OCI-LY1 (cell line): Measurements from ENCODE around the gene FAM78A.
A peak's percentile ranks its signal among the peaks of the same experiment; 100 is the strongest.
"Not testable (repeated sequence)": the region's sequence is repeated elsewhere in the genome, so short reads cannot be mapped to it uniquely, and the experiment has no call there.

Experiments
- H2AFZ ChIP-seq: fragments of 200-600 bp; sonication (generic), shearing (Covaris generic); 2 replicates; pipeline ENCODE4 v1.6.0; 2014; ENCODE audit warnings: antibody characterized with exemption, mild to moderate bottlenecking, low read length
- H3F3A ChIP-seq: fragments of 200-600 bp; sonication (generic), shearing (Covaris generic); 2 replicates; pipeline ENCODE4 v1.6.0; 2014; ENCODE audit warnings: mild to moderate bottlenecking, antibody characterized with exemption, low read length, moderate library complexity; ENCODE audit not compliant: insufficient read depth
- H3K27ac ChIP-seq: fragments of 200-600 bp; sonication (generic); 2 replicates; pipeline ENCODE4 v1.5.1; 2014; ENCODE audit warnings: low read length, mixed run types, mild to moderate bottlenecking, low read depth; ENCODE audit not compliant: poor library complexity, severe bottlenecking
- H3K27me3 ChIP-seq: fragments of 200-600 bp; sonication (generic); 2 replicates; pipeline ENCODE4 v1.6.0; 2014; ENCODE audit warnings: antibody characterized with exemption, mild to moderate bottlenecking, low read length, moderate library complexity; ENCODE audit not compliant: insufficient read depth
- H3K36me3 ChIP-seq: fragments of 200-600 bp; sonication (generic); 2 replicates; pipeline ENCODE4 v1.6.1; 2014; ENCODE audit warnings: mild to moderate bottlenecking, antibody characterized with exemption, low read length, moderate library complexity, mixed read lengths; ENCODE audit not compliant: insufficient read depth
- H3K4me1 ChIP-seq: fragments of 200-600 bp; sonication (generic); 2 replicates; pipeline ENCODE4 v1.5.1; 2014; ENCODE audit warnings: mild to moderate bottlenecking, low read length, moderate library complexity; ENCODE audit not compliant: insufficient read depth, severe bottlenecking
- H3K4me2 ChIP-seq: fragments of 200-600 bp; sonication (generic), shearing (Covaris generic); 2 replicates; pipeline ENCODE4 v1.6.1; 2014; ENCODE audit warnings: low read length
- H3K4me3 ChIP-seq: fragments of 200-600 bp; sonication (generic); 2 replicates; pipeline ENCODE4 v1.5.1; 2014; ENCODE audit warnings: low read length, low read depth, mild to moderate bottlenecking, mixed read lengths; ENCODE audit not compliant: poor library complexity, severe bottlenecking
- H3K79me2 ChIP-seq: fragments of 200-600 bp; shearing (Covaris generic); 2 replicates; pipeline ENCODE4 v1.6.1; 2016; ENCODE audit warnings: mixed run types, low read length, mixed read lengths; ENCODE audit not compliant: insufficient read depth
- H3K9ac ChIP-seq: fragments of 200-600 bp; sonication (generic), shearing (Covaris generic); 2 replicates; pipeline ENCODE4 v1.6.1; 2014; ENCODE audit warnings: mild to moderate bottlenecking, low read length, mixed read lengths
- H3K9me2 ChIP-seq: fragments of 200-600 bp; sonication (generic), shearing (Covaris generic); 2 replicates; pipeline ENCODE4 v1.6.1; 2014; ENCODE audit warnings: low read depth, mild to moderate bottlenecking, low read length, mixed read lengths
- H3K9me3 ChIP-seq: fragments of 200-600 bp; shearing (Covaris generic); 2 replicates; pipeline ENCODE4 v1.6.1; 2014; ENCODE audit warnings: low read length, mixed read lengths
- H4K20me1 ChIP-seq: fragments of 200-600 bp; sonication (generic), shearing (Covaris generic); 2 replicates; pipeline ENCODE4 v1.6.0; 2016; ENCODE audit warnings: mild to moderate bottlenecking, low read length; ENCODE audit not compliant: insufficient read depth
- EZH2 ChIP-seq: fragments of 200-600 bp; sonication (generic), shearing (Covaris generic); IDR thresholded peaks from 2 replicates; pipeline ENCODE4 v1.8.0; 2017; ENCODE audit warnings: borderline replicate concordance, mixed run types, mild to moderate bottlenecking, antibody characterized with exemption, low read length, moderate library complexity, mixed read lengths
- TF ChIP-seq, protein P1 (sequence below): fragments of 200-600 bp; sonication (generic), shearing (Covaris generic); IDR thresholded peaks from 2 replicates; pipeline ENCODE4 v1.5.1; 2017; ENCODE audit warnings: mild to moderate bottlenecking, antibody characterized with exemption, low read length, moderate library complexity, mixed read lengths

Gene FAM78A

DNA sequence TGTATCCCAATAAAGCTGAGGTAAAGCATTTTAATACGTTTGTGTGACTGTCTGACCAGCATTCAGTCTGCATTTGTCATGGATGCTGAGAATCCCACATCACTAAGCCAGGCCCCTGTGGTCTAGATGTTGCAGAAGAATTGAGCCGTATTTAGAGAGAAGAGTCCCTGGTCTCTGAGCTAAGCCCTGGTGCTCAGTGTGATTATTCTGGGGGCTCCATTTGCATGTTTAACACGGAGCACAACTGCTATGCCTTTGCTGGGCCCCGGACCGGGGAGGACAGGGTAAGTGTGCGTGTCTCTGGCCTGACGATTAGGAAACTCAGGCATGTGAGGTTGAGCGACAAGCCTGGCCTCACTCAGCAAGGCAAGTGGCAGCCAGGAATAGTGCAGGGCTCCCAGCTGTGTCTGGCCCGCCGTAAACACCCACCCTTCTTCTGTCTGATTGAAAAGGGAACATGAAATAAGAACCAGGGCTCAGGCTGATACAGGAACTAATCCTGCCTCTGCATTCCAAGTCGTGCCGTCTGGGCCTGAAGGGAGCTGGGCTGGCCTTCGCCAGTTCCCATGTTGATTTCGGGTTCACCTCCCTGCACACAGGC lies 22.3 kb downstream of the FAM78A start:
- H3K27ac ChIP-seq = peak overlapping the region; percentile 91
- no peak overlapping the region for H2AFZ ChIP-seq
- H3F3A ChIP-seq = peaks cover 3% of the 10 kb centered on the region; the same call in 1 of the 2 replicates

DNA sequence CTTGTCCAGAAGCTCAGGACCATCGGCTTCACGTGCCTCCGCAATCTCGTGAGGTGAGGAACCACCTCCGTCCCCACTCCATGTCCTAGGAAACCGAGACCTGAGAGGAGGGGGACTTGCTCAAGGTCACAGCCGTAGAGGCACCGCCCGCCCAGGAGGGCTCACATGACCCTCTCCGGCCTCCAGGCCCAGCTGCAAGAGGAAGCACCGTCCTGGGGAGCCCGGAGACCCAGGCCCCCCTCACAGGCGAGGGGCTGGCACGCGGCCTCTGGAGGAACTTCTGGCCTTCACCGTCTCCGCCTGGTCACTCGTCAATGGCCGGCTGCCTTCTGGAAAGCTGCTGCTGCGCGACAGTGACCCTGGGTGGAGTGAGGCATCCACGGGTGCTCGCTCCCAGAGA lies 24.2 kb downstream of the FAM78A start:
- Histone ChIP-seq H3K4me2 (peak overlapping the region; percentile 60), H4K20me1 (no peaks in the 10 kb centered on the region), H3K4me1 (peaks cover 53% of the 10 kb centered on the region), H3K4me3 (peak overlapping the region; percentile 56), H2AFZ (no peak overlapping the region), H3K9ac (peak overlapping the region; percentile 58; the same call in 1 of the 2 replicates), H3K27ac (peak overlapping the region; percentile 91), H3K79me2 (no peaks in the 10 kb centered on the region), H3K9me3 (no peaks in the 10 kb centered on the region), H3F3A (peaks cover 3% of the 10 kb centered on the region; the same call in 1 of the 2 replicates), H3K27me3 (no peaks in the 10 kb centered on the region), H3K9me2 (no peaks in the 10 kb centered on the region), H3K36me3 (no peaks in the 10 kb centered on the region)
- TF ChIP-seq, protein P1, sequence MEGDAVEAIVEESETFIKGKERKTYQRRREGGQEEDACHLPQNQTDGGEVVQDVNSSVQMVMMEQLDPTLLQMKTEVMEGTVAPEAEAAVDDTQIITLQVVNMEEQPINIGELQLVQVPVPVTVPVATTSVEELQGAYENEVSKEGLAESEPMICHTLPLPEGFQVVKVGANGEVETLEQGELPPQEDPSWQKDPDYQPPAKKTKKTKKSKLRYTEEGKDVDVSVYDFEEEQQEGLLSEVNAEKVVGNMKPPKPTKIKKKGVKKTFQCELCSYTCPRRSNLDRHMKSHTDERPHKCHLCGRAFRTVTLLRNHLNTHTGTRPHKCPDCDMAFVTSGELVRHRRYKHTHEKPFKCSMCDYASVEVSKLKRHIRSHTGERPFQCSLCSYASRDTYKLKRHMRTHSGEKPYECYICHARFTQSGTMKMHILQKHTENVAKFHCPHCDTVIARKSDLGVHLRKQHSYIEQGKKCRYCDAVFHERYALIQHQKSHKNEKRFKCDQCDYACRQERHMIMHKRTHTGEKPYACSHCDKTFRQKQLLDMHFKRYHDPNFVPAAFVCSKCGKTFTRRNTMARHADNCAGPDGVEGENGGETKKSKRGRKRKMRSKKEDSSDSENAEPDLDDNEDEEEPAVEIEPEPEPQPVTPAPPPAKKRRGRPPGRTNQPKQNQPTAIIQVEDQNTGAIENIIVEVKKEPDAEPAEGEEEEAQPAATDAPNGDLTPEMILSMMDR = no peak
- no peak for TF ChIP-seq EZH2

More for the DNA sequence above, 22.3 kb downstream of the FAM78A start:
- Histone ChIP-seq H3K9me2 (no peaks in the 10 kb centered on the region), H3K79me2 (no peaks in the 10 kb centered on the region), H3K4me2 (peak overlapping the region; percentile 30; the same call in 1 of the 2 replicates), H3K9me3 (no peaks in the 10 kb centered on the region), H3K4me3 (peak overlapping the region; percentile 3), H4K20me1 (no peaks in the 10 kb centered on the region), H3K27me3 (no peaks in the 10 kb centered on the region), H3K9ac (peak overlapping the region; percentile 7; the same call in 1 of the 2 replicates), H3K4me1 (peaks cover 53% of the 10 kb centered on the region), H3K36me3 (no peaks in the 10 kb centered on the region)
- TF ChIP-seq, protein P1 = no peak
- TF ChIP-seq EZH2 = no peak

- Histone ChIP-seq H3K4me2 (no peak overlapping the region), H3K27ac (no peak overlapping the region)
Observed at GRCh38 chr9:131246618-131247017, 29.7 kb downstream of the FAM78A start.

GRCh38 chr9:131244331-131244730 lies 32.0 kb downstream of the FAM78A start:
- H2AFZ ChIP-seq, H4K20me1 ChIP-seq, H3K36me3 ChIP-seq, H3K4me2 ChIP-seq, H3F3A ChIP-seq, H3K9ac ChIP-seq, H3K27me3 ChIP-seq, H3K9me3 ChIP-seq, H3K4me3 ChIP-seq, H3K27ac ChIP-seq, H3K9me2 ChIP-seq, H3K4me1 ChIP-seq, H3K79me2 ChIP-seq: not testable (repeated sequence)

More at GRCh38 chr9:131246618-131247017, 29.7 kb downstream of the FAM78A start:
- Histone ChIP-seq H4K20me1 (no peaks in the 10 kb centered on the region), H3K27me3 (no peaks in the 10 kb centered on the region), H3K79me2 (no peaks in the 10 kb centered on the region), H3F3A (no peaks in the 10 kb centered on the region), H3K4me3 (no peak overlapping the region), H3K36me3 (no peaks in the 10 kb centered on the region), H3K9me3 (no peaks in the 10 kb centered on the region), H3K4me1 (no peaks in the 10 kb centered on the region), H2AFZ (no peak overlapping the region), H3K9me2 (no peaks in the 10 kb centered on the region), H3K9ac (no peak overlapping the region)
- TF ChIP-seq EZH2 = no peak
- TF ChIP-seq, protein P1 = no peak
